Dedifferentiated amniotic fluid mesenchymal stem cell (primary cell): ENCODE data around the gene ABCA5.
A peak's percentile ranks its signal among the peaks of the same experiment; 100 is the strongest.

Experiments used
- DNase-seq: peaks from one replicate; pipeline ENCODE4 v3.0.0-alpha.2; 2016; ENCODE audit errors: extremely low spot score

The ABCA5 gene

GRCh38 chr17:69254187-69254586 lies 72.7 kb downstream of the ABCA5 start:
- no peak for DNase-seq

- no peak for DNase-seq
Measured at GRCh38 chr17:69250641-69251040, 76.3 kb downstream of the ABCA5 start.

GRCh38 chr17:69246726-69247375 lies 80.1 kb downstream of the ABCA5 start:
- peak; percentile 78 for DNase-seq

- DNase-seq = no peak
Measured at GRCh38 chr17:69246202-69246601, 80.7 kb downstream of the ABCA5 start.

- DNase-seq = no peak
Measured at GRCh38 chr17:69245617-69246016, 81.3 kb downstream of the ABCA5 start.

GRCh38 chr17:69239611-69240600 lies 87.0 kb downstream of the ABCA5 start:
- DNase-seq = no peak

GRCh38 chr17:69236946-69237345 lies 90.0 kb downstream of the ABCA5 start:
- no peak for DNase-seq

- DNase-seq = no peak
Measured at GRCh38 chr17:69236464-69236863, 90.5 kb downstream of the ABCA5 start.

GRCh38 chr17:69235338-69236058 lies 91.4 kb downstream of the ABCA5 start:
- peak; percentile 86 for DNase-seq

- no peak for DNase-seq
Measured at GRCh38 chr17:69232650-69233049, 94.3 kb downstream of the ABCA5 start.

- no peak for DNase-seq
Measured at GRCh38 chr17:69231521-69231920, 95.4 kb downstream of the ABCA5 start.

GRCh38 chr17:69230939-69231338 lies 96.0 kb downstream of the ABCA5 start:
- DNase-seq = no peak

GRCh38 chr17:69228576-69228975 lies 98.4 kb downstream of the ABCA5 start, which contains the start of gene ABCA10:
ABCA10 (minus strand) TSS chr17:69228824; CDS start chr17:69225358, 3,466 bp downstream.
- peak; percentile 47 for DNase-seq

GRCh38 chr17:69228018-69228417 lies 98.9 kb downstream of the ABCA5 start:
- DNase-seq = no peak

- no peak for DNase-seq
Measured at GRCh38 chr17:69227541-69227940, 99.4 kb downstream of the ABCA5 start.

GRCh38 chr17:69223809-69224208 lies 103.1 kb downstream of the ABCA5 start:
- peak; percentile 44 for DNase-seq

GRCh38 chr17:69222707-69223258 lies 104.2 kb downstream of the ABCA5 start:
- DNase-seq = no peak

GRCh38 chr17:69220098-69220497 lies 106.8 kb downstream of the ABCA5 start:
- DNase-seq = no peak

- no peak for DNase-seq
Measured at GRCh38 chr17:69218986-69219385, 107.9 kb downstream of the ABCA5 start.

GRCh38 chr17:69213059-69213813 lies 113.7 kb downstream of the ABCA5 start:
- no peak for DNase-seq

GRCh38 chr17:69208640-69209039 lies 118.3 kb downstream of the ABCA5 start:
- no peak for DNase-seq
